Activated CD8-positive, alpha-beta memory T cell treated with anti-CD3 and anti-CD28 coated beads for 36 hours (primary cell): Measurements from ENCODE around the gene DIRAS2. TPM values are rescaled to one million over a fixed set of nuclear protein-coding genes. Genes with fewer than 3 reads are reported as not detected.

Experiments
- CTCF ChIA-PET: fragments of 350-600 bp; sonication (Branson Sonifier 250); formaldehyde crosslinking; loops from one replicate; lab custom pipeline; 2021; ENCODE audit warnings: antibody characterized with exemption; lab: Charles Lee
- POLR2A ChIA-PET: fragments of 350-600 bp; sonication (Branson Sonifier 250); formaldehyde crosslinking; loops from one replicate; lab custom pipeline; 2021; ENCODE audit warnings: antibody characterized with exemption; lab: Charles Lee
- total RNA-seq, 2 experiments: library from RNA; stranded (reverse); gene quantifications; one replicate each; pipeline ENCODE4 v1.2.3, GENCODE V29; 2021

The DIRAS2 gene
- total RNA-seq, 2 experiments from 2014 or later = not detected

GRCh38 chr9:90629354-90629753 lies 13.3 kb downstream of the DIRAS2 start:
- ChIA-PET POLR2A (no interaction called here), CTCF (no interaction called here)

- POLR2A ChIA-PET = interaction anchor here (0.7 kb wide), 1 partner anchor 28 kb away, joined by 9 read pairs; no protein-coding TSS in a partner anchor
- CTCF ChIA-PET = no interaction called here
These were observed 25.8 kb downstream of the DIRAS2 start for GRCh38 chr9:90616806-90617205.

GRCh38 chr9:90613502-90613901 lies 29.1 kb downstream of the DIRAS2 start:
- ChIA-PET CTCF (no interaction called here), POLR2A (no interaction called here)

GRCh38 chr9:90612957-90613356 lies 29.7 kb downstream of the DIRAS2 start:
- ChIA-PET POLR2A (no interaction called here), CTCF (interaction anchor here (0.5 kb wide), 1 partner anchor 10 kb away, joined by 3 read pairs; no protein-coding TSS in a partner anchor)

- ChIA-PET POLR2A (no interaction called here), CTCF (no interaction called here)
These were observed 31.1 kb downstream of the DIRAS2 start for GRCh38 chr9:90611568-90611967.

GRCh38 chr9:90611121-90611520 lies 31.5 kb downstream of the DIRAS2 start:
- CTCF ChIA-PET = no interaction called here
- POLR2A ChIA-PET = no interaction called here

GRCh38 chr9:90607701-90608516 lies 34.7 kb downstream of the DIRAS2 start:
- POLR2A ChIA-PET = no interaction called here
- CTCF ChIA-PET = no interaction called here

- ChIA-PET CTCF (no interaction called here), POLR2A (no interaction called here)
These were observed 42.6 kb downstream of the DIRAS2 start for GRCh38 chr9:90600029-90600428.

GRCh38 chr9:90598191-90598590 lies 44.4 kb downstream of the DIRAS2 start:
- ChIA-PET POLR2A (no interaction called here), CTCF (no interaction called here)

GRCh38 chr9:90593646-90594045 lies 49.0 kb downstream of the DIRAS2 start:
- ChIA-PET CTCF (no interaction called here), POLR2A (no interaction called here)

- CTCF ChIA-PET = no interaction called here
- POLR2A ChIA-PET = no interaction called here
These were observed 62.0 kb downstream of the DIRAS2 start for GRCh38 chr9:90580576-90580975.

- CTCF ChIA-PET = no interaction called here
- POLR2A ChIA-PET = no interaction called here
These were observed 63.4 kb downstream of the DIRAS2 start for GRCh38 chr9:90579181-90579580.

- ChIA-PET CTCF (no interaction called here), POLR2A (no interaction called here)
These were observed 64.4 kb downstream of the DIRAS2 start for GRCh38 chr9:90578126-90578815.

- CTCF ChIA-PET = no interaction called here
These were observed 73.1 kb downstream of the DIRAS2 start for GRCh38 chr9:90569511-90569910.

GRCh38 chr9:90568667-90569066 lies 74.0 kb downstream of the DIRAS2 start:
- ChIA-PET POLR2A (interaction anchor here (0.7 kb wide), 1 partner anchor 8 kb away, joined by 5 read pairs; no protein-coding TSS in a partner anchor), CTCF (no interaction called here)

More at GRCh38 chr9:90569511-90569910, 73.1 kb downstream of the DIRAS2 start:
- POLR2A ChIA-PET = no interaction called here

- ChIA-PET POLR2A (no interaction called here), CTCF (no interaction called here)
These were observed 80.4 kb downstream of the DIRAS2 start for GRCh38 chr9:90562229-90562628.

Other genes with a start within 250 kb of the DIRAS2 start
- under 1 TPM in 1 of 2 experiments, not detected in 1; 0.08 TPM for gene SYK, start 159.0 kb upstream of the DIRAS2 start, total RNA-seq